Brain pericyte (primary cell): Measurements from ENCODE around the gene LRRC28.
"Not testable (repeated sequence)": the region's sequence is repeated elsewhere in the genome, so short reads cannot be mapped to it uniquely, and the experiment has no call there.

Experiments used
- DNase-seq: peaks from one replicate; pipeline ENCODE4 v3.0.0-alpha.2; 2012; ENCODE audit warnings: low read depth, low spot score

The LRRC28 gene

GRCh38 chr15:99250857-99251841 is at the start of gene LRRC28:
TSS of gene LRRC28 (plus strand) at chr15:99251481. CDS start at chr15:99255958, 4,477 bp downstream.
- peak; percentile 97 for DNase-seq

- no peak for DNase-seq
Observed at GRCh38 chr15:99202176-99202552, 49.1 kb upstream of the LRRC28 start.

GRCh38 chr15:99207672-99208071 is 43.6 kb upstream of the LRRC28 start:
- no peak for DNase-seq

GRCh38 chr15:99209326-99209725 is 42.0 kb upstream of the LRRC28 start:
- DNase-seq = no peak

- no peak for DNase-seq
Observed at GRCh38 chr15:99210334-99210733, 40.9 kb upstream of the LRRC28 start.

GRCh38 chr15:99211926-99212325 is 39.4 kb upstream of the LRRC28 start:
- no peak for DNase-seq

- DNase-seq = peak; percentile 6
Observed at GRCh38 chr15:99212406-99212805, 38.9 kb upstream of the LRRC28 start.

GRCh38 chr15:99213187-99213811 is 38.0 kb upstream of the LRRC28 start:
- peak; percentile 13 for DNase-seq

- no peak for DNase-seq
Observed at GRCh38 chr15:99224372-99225214, 26.7 kb upstream of the LRRC28 start.

GRCh38 chr15:99226802-99227201 is 24.5 kb upstream of the LRRC28 start:
- no peak for DNase-seq

GRCh38 chr15:99228120-99228770 is 23.0 kb upstream of the LRRC28 start:
- DNase-seq = no peak

GRCh38 chr15:99230867-99231266 is 20.4 kb upstream of the LRRC28 start:
- DNase-seq = no peak

- no peak for DNase-seq
Observed at GRCh38 chr15:99232740-99233139, 18.5 kb upstream of the LRRC28 start.

- DNase-seq = not testable (repeated sequence)
Observed at GRCh38 chr15:99234160-99234559, 17.1 kb upstream of the LRRC28 start.

- no peak for DNase-seq
Observed at GRCh38 chr15:99238849-99239248, 12.4 kb upstream of the LRRC28 start.

- no peak for DNase-seq
Observed at GRCh38 chr15:99239545-99240198, 11.6 kb upstream of the LRRC28 start.

GRCh38 chr15:99241752-99242151 is 9.5 kb upstream of the LRRC28 start:
- no peak for DNase-seq

- DNase-seq = no peak
Observed at GRCh38 chr15:99244306-99244705, 7.0 kb upstream of the LRRC28 start.

GRCh38 chr15:99247062-99247461 is 4.2 kb upstream of the LRRC28 start:
- no peak for DNase-seq

GRCh38 chr15:99248000-99248715 is 3.1 kb upstream of the LRRC28 start:
- no peak for DNase-seq
